B cell (primary cell): Measurements from ENCODE around the gene PAK2.

Experiments
- CTCF ChIP-seq: fragments of 200-600 bp; IDR thresholded peaks from one replicate; pipeline ENCODE4 v1.8.0; 2022; ENCODE audit warnings: antibody characterized with exemption, mild to moderate bottlenecking
- EZH2 ChIP-seq: IDR thresholded peaks from 2 replicates; pipeline ENCODE4 v1.6.1; 2012; ENCODE audit warnings: borderline replicate concordance, low read depth, mild to moderate bottlenecking, moderate library complexity, low read length; ENCODE audit not compliant: insufficient read depth, poor library complexity, severe bottlenecking

DNA sequence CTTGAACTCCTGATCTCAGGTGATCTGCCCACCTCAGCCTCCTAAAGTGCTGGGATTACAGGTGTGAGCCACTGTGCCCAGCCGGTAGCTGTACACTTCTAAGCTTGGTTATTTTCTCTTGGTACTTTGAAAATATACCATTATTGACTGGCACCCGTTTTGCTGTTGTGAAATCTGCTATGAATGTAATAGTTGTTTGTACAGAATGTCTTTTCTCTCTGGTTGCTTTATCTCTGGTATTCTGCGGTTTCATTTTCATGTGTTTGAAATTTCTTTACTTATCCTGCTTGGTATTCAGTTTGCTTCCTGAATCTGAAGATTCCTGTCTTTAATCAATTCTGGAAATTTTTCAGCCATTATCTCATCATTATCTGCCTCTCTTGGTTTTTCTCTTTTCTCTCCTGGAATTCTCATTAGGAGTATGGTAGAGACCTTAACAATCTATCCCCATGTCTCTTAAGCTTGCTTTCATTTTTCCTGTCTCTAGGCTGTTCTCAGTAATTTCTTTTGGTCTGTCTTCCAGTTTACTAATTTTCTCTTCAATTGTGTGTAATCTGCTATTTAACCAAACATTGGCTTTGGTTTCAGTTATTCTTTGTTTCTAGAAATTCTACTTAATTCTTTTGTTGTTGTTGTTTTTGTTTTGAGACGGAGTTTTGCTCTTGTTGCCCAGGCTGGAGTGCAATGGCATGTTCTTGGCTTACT is 2.8 kb upstream of the PAK2 start:
- TF ChIP-seq EZH2 = no peak
- TF ChIP-seq CTCF = no peak
